NCI-H1436 (cell line): Measurements from ENCODE around the gene ANKRD27.
"Not testable (repeated sequence)": the region's sequence is repeated elsewhere in the genome, so short reads cannot be mapped to it uniquely, and the experiment has no call there.

Source experiments
- DNase-seq: peaks from one replicate; lab custom pipeline; 2025; lab: John Stamatoyannopoulos, UW

Gene ANKRD27

DNA sequence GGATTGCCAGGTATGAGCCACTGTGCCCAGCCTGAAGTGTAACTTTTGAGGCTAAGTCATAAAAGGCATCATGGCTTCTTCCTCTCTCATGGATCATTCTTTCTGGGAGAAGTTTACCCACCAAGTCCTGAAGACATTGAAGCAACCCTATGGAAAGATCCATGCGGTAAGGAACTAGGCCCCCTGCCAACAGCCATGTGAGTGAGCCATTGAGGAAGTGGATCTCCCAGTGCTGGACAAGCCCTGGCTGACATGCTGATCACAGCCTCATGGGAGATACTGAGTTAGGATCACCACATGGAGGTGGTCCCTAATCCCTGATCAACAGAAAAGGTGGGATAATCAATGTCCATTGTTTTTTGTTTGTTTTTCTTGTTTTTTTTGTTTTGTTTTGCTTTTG is 13.3 kb upstream of the ANKRD27 start:
- DNase-seq, result no peak

DNA sequence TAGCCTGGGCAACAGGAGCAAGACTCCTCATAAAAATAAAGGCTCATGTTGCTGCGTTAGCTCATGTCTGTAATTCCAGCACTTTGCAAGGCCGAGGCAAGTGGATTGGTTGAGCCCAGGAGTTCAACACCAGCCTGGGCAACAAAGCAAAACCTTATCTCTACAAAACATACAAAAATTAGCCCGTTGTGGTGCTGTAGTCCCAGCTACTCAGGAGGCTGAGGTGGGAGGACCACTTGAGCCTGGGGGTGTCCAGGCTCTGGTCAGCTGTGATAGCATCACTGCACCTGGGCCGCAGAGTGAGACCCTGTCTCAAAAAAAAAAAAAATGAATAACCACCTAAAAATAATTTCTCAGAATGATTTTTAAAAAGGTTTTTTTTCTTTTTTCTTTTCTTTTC is 12.7 kb upstream of the ANKRD27 start:
- no peak for DNase-seq

DNA sequence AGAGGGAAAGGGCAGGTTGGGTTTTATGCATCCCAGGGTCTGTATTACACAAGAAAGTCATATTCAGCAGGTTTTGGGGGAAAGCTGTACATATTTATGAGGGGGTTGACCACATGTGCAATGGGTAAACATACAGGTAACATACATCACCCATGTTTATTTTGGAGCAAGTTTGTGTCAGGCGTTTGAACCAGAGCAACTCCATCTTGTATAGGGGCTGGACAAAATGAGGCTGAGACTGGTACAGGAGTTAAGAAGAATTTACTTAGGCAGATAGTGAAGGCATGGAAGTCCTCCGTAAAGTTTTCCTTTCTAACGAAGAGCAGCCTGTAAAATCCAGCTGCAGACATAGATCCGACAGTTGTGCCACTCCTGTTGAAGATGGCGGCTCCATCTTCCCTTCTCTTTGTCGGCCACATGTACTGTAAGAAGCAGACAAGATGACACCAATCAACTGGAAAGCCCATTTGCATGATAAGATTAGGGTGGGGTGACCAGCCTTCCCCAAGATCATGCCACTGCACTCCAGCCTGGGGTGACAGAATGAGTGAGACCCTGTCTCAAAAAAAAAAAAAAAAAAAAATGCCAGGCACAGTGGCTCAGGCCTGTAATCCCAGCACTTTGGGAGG is 12.0 kb upstream of the ANKRD27 start:
- DNase-seq, result no peak

DNA sequence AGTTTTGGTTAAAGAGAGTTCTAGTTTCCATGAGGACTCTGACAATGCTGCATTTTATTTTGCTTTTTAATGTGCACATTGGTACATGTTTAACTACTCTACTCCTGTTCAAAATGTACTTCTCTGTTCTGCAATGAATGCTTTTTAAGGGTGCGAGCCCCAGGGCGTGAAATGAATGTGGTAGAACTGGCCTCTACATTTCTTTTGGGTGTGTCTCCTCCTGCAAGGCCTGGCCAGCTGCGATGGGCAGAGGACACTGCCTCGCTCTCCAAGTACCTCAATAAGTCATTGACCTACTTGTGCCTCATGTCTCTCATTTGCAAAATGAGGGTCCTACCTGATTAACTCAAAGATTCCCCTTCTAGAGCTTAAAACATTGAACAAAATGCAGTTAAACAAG is 7.3 kb upstream of the ANKRD27 start:
- no peak for DNase-seq

DNA sequence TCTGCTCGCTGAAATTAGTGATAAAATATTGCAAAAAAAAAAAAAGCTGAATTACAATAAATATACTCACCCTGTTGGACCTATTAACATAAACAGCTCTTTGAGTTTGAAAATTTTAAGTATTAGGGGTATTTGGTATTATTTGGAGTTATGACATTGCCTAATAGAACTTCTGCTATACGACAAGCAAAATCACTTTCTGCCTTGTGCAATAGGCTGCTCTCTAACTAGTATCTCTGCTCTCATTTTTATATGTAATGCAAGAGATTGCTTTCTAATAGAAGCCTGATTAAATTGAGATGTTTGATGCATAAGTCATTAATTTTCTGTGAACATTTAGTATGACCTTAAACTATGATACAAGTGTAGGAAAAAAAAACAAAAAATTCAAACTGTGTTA is 6.0 kb upstream of the ANKRD27 start:
- DNase-seq, result no peak

DNA sequence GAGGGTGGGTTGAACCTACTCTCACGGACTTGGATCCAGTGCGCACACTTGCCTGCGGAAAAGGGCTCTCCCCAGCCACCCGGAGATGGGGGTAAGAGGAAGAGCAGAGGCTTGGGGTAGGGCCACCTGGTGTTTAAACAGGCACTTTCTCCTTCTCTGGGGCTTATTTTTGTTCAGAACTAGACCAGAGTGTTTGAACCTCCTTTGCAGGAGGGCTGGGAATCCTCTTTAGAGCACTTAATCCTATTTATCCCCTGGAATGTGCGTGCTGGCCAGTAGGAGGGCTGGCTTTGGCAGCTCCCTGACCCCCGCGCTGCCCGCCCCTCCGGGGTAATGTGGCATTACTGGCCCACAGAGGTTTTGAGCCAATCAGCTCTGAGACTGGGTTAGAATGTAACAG is 2.7 kb upstream of the ANKRD27 start:
- DNase-seq, result no peak

DNA sequence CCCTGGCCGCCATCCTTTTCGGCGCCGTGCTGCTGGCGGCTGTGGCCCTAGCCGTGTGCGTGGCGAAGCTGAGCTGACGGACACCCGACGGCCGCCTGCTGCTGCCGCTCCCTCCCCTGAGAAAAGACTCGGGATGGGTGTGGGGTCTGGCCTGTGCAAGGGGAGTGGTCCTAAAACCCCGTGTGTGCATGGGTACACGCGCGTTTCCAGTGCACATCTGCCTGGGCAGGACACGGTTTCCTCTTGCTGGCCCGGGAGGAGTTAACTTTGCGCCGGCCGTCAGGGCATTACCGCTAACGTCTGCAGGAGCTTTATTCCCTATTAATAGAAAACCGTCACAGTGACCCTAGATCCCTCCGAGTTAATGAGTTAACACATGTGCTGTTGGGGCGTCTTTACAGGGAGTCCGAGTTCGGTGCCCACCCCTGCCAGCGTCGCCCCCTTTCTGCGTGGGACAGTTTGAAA is 1.9 kb upstream of the ANKRD27 start:
- DNase-seq, result no peak

- no peak for DNase-seq
Measured at GRCh38 chr19:32676186-32676894, 1.4 kb upstream of the ANKRD27 start.

GRCh38 chr19:32675720-32676185 is 773 bp upstream of the ANKRD27 start, which contains the start of gene RGS9BP:
TSS of gene RGS9BP (plus strand) at chr19:32675848. CDS start at chr19:32676264, 416 bp downstream.
- DNase-seq, result peak; percentile 66

DNA sequence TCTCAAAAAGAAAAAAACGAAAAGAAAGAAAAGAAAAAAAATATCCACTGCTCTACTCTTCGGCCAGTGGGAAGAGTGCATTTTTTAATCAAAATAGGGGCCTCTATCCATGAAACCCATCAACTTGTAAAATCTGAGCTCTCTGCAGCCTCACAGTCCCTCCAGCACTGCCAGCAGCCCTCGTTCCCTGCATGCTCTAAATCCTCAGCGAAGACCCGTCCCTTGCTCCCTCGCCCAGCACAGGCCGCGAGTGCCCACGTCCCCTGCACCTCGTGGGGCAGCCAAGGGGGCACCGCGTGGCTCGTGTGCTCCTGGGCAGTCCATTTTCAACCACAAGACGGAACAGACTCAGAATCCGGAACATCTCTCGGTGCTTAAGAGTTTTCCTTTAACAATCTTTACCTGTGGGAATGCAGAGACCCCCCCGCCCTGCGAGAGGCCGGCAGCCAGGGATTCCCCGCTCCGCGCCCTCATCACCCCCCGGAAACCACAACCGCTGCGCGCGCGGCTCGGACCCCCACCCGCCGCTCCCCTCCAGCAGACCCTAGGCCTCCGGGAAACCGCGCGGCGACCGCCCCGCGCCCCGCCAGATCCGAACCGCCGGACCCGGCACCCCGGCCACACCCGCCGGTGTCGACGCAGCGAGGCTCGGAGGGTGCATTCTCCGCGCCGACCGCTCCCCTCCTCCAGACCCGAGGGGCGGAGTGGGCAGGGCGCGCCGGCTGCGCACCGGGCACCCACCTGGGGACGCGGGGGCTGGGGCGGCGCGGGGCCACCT is 638 bp downstream of the ANKRD27 start:
- DNase-seq, result no peak

DNA sequence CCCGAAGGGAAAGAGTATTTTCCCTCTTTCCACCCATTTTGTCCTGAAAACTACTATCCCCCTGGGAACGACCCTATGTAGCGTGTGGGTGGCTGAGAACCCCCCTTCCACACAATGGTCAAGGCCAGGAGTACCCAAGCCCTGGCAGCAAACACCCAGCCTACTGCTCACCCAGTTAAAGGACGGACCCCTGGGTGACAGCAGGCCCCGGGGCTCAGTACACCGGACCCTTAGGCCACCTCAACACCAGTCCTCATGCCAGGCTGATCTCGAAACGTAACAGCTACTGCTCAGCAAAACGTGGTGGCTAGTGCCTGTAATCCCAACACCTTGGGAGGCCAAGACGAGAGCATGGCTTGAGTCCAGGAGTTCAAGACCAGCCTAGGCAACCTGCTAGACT is 1.4 kb downstream of the ANKRD27 start:
- DNase-seq, result no peak

GRCh38 chr19:32672841-32673240 is 2.1 kb downstream of the ANKRD27 start:
- DNase-seq, result no peak

GRCh38 chr19:32671883-32672593 is 2.9 kb downstream of the ANKRD27 start:
- DNase-seq, result no peak

DNA sequence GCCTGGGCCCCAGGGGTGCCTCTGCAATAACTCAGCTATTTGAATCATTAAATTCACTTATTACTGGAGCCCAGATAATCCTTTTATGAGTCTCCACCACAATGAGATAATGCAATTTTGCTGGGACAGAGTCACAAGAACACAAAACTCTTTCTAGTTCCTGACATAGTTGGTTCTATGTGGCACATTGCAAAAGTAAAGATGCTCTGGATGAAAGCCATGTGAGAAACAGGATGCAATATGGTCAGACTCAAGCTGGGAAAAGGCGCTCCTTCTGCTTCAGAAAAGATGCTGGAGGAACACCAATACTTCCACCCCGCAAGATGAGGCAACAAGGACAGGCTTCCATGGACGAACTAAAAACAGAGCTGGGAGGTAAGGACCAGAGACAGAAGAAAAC is 5.7 kb downstream of the ANKRD27 start:
- DNase-seq, result no peak

GRCh38 chr19:32666084-32666483 is 8.9 kb downstream of the ANKRD27 start:
- DNase-seq, result no peak

- no peak for DNase-seq
Measured at GRCh38 chr19:32662186-32662585, 12.8 kb downstream of the ANKRD27 start.

- no peak for DNase-seq
Measured at GRCh38 chr19:32661318-32661717, 13.7 kb downstream of the ANKRD27 start.

DNA sequence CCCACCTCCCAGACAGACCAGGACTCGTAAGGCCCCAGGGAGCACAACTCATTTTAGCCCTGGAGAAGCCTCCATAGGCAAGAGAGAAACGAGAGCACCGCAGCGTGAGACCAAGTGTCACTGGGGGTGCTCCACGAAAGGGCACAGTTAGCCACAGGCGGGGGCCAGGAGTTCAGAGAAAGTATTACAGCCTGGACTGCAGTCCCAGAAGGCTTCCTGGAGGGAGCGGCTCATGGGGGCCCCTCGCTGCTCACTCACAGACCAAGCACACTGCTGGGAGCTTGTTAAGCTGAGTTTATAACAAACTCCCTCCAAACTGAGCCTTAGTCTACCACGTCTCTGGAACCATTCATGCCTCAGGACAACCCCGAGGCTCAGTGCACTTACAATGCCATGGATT is 16.5 kb downstream of the ANKRD27 start:
- DNase-seq, result no peak

GRCh38 chr19:32658075-32658474 is 16.9 kb downstream of the ANKRD27 start:
- DNase-seq, result no peak

DNA sequence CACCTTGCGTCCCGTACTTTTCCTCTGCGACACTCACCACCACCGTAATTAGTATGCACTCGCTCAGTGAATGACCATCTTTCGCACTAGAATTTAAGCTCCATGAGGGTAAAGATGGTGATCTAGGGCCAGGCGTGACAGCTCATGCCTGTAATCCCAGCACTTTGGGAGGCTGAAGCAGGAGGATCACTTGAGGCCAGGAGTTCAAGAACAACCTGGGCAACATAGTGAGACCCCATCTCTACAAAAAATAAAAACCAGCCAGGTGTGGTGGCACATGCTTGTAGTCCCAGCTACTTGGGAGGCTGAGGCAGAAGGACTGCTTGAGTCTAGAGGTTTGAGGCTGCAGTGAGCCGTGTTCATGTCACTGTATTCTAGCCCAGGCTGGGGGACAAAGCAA is 18.6 kb downstream of the ANKRD27 start:
- not testable (repeated sequence) for DNase-seq

DNA sequence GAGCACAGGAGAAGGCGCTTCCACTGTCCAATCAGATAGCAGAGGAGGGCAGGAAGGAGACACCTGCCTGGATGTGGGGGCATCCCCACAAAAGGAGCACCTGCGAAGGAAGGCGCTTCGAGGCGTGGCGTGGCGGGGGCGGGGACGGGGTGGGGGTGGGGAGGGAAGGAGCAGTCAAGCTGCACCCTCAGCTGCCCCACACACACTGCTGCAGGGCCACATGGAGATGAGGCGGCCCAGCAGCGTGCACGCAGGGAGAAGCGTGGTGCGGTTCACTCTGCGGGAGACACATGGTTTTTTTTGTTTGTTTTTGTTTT is 21.4 kb downstream of the ANKRD27 start:
- no peak for DNase-seq

GRCh38 chr19:32652894-32653598 is 21.9 kb downstream of the ANKRD27 start:
- no peak for DNase-seq
